GM18507 (cell line): ENCODE measurements around the gene EMID1.

Experiments used
- DNase-seq: peaks from one replicate; pipeline ENCODE4 v3.0.0; 2011; ENCODE audit warnings: low read depth; ENCODE audit not compliant: insufficient read length; ENCODE audit errors: extremely low spot score
- FAIRE-seq: peaks from 2 replicates; lab custom pipeline; 2011; peaks lifted over from hg19 to GRCh38; lab: Jason Lieb, UNC

The EMID1 gene

DNA sequence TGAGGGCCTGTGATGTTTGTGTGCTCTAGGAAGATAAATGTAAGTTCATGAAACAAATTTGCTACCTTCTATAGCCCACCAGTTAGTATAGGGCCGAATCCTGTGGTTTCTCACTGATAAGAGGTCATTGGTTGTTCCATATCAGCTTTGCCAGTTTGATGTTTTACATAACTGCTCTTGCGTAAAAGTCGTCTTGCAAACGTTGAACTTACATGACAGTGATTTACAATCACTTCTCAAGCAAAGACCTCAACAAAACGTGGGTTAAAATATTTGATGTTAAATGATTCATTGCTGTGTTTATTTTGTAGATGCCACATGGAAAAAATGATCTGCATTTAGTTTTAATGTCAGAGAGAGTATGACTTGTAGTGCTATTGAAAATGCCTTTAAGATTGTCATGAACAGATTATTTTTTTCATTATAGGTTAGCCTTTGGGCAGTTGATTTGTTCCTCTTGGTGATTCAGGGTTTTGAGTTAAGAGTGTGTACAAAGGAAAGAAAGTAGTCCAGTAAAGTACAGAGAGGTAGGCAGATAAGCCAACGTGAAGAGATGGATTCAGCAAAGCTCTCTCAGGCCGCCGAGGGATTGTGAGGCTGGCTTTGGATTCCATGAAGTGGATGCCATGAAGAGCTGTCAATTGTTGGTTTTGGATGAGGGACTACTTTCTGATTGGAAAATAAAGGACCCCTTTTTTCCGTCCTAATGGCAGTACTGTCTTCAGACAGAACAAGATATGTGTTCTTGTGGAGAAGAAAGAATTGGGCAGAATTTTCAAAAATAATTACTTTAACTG, 65.0 kb downstream of the EMID1 start:
- DNase-seq (no peak), FAIRE-seq (peak; percentile 69)

DNA sequence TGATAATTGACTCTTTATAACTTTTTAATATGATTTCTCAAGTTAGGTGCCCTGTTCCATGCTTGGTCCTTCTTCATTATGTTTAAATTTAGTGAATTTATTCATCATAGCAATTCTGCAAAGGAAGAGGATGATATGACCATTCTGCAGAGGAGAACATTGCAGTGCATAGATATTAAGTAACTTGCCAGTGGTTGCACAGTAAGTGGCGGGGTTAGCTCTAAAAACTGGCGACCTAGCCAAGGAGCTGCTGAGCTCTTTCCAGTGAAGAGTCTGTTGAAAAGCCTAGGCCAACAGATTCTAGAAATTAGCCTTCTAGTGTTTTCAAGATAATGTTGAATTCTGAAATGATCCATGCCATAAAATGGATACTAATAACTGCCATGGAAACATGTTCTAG, 66.9 kb downstream of the EMID1 start:
- DNase-seq = no peak
- FAIRE-seq = no peak

DNA sequence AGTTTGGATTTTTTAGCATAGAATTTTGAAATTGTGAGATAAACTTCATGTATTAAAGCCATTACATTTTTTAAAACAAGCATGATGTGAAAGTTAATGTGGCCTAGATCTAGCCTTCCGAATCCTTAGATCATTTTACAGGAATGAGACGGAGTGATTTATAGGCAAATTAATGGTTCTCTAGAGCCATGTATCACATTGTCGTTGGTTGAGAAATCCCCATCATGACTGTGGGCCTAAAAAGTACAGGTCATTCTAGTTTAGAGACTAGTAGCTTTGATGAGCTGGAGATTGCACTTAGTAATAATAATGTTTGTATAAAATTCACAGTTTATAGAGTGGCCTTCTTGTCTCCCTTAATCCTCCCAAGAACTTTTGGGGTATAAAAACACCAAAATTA, 69.5 kb downstream of the EMID1 start:
- FAIRE-seq (no peak), DNase-seq (no peak)

DNA sequence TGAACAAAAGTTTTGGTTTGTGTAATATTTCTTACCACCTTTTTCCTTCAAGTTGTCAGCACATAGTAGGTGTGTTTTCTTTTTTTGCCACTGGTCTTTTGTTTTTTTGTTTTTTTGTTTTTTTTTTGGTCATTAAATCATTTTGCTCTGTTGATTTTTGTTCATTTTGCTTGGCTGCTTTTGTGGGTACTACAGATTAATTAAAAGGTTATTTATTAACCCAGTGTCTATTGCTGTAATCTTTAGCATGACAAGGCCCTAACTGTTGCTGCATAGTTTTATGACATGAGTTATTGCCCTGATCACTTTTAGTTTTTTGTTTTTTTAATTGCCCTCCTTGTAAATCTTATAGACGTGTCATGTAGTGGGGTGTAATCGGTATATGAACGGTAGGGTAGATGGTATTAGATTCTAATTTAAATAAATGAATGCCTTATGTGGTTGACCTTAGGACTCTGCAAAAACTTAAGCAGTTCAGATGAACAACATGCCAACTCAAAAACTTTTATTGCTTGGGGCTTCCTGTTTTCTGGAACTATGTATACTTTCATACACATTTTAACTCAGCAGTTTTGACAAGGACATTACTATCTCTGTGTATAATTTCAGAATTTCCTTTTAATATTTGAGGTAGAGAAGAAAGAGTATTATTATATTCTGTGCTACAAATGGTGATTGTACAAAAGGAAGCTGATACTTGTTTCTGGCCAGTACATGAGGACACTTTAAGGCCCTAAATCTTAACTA, 70.3 kb downstream of the EMID1 start:
- no peak for DNase-seq
- no peak for FAIRE-seq

DNA sequence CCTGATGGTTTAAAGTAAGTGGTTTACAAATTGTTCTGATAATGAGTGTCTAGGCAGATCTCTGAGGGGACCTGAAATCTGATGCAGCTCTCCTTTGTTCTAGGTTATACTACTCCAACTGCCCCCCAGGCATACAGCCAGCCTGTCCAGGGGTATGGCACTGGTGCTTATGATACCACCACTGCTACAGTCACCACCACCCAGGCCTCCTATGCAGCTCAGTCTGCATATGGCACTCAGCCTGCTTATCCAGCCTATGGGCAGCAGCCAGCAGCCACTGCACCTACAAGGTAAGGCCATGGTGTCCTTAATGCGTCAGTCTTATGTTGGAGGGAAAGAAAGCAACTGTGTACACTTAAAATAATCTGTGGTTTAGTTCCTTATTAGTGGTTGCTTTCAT, 72.2 kb downstream of the EMID1 start:
- no peak for FAIRE-seq
- DNase-seq = no peak

DNA sequence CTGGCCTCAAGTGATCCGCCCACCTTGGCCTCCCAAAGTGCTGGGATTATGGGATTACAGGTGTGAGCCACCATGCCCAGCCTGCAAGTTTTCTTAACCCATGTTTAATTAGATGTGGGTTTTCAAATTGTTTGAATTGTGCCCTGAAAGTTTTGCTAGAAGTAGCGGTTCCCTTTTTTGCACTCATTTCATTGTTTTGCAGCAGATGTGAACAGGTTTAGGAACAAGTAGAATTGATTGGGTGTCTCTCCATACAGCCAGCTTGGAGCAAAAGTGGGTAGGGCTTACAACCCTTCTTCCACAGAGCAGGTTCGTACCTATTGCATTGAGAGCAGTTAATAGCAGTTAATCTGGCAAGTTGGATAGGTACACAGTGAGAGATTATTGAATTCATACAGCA, 78.5 kb downstream of the EMID1 start:
- no peak for DNase-seq
- FAIRE-seq = no peak

DNA sequence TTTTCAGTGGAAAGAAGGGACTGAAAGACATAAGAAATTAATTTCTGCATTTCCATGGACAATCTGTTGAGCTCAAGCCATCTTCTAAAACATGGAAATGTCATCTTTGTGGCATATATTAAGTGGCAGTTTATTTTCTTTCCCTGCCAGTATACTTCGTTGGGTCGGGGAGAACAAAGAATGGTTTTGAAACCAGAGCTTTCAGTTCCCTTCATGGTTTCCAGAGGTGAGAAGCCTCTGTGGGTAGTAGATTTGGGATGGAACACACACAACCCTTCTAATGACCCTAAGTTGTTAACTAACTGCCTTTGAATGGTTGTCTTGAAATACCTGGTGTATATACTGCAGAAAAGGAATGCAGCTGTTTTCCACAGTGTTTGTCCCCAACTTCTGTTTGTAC, 83.1 kb downstream of the EMID1 start:
- DNase-seq (no peak), FAIRE-seq (no peak)

DNA sequence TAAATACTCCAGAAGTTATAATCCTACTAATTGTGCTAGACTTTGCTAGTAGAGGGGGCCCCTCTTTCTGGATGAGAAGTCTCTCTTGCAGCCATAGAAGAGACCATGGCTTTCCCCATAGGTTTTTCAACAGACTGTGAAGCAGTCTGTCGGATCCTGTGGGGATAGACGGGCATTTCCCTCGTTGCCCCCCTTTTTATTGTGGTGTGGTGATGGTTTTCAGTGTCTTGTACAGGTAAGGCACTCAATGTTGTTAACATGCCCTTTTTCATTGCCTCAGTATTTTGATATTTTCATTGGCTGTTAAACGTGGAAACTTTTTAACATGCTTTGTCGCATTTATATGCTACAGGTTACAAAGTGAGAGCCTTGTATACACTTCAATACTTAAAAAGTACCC, 84.4 kb downstream of the EMID1 start:
- DNase-seq (no peak), FAIRE-seq (no peak)

DNA sequence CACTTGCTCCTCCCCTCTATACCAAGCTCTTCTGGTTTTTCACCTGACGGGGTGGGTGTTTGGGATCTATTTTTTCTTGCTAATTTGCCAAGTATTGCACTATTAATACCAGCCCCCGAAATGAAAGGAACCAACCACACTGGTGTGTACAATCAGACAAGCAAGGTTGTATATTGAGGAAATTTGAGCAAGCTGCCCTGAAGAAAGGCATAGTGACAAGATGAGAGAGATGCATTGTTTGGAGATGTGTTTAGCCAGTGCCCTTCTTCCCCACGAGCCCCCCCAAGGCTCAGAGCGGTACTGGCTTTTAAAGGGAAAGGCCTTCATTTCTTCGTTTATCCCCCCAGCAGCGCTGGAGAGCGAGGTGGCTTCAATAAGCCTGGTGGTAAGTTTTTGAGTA, 85.5 kb downstream of the EMID1 start:
- FAIRE-seq (no peak), DNase-seq (no peak)

DNA sequence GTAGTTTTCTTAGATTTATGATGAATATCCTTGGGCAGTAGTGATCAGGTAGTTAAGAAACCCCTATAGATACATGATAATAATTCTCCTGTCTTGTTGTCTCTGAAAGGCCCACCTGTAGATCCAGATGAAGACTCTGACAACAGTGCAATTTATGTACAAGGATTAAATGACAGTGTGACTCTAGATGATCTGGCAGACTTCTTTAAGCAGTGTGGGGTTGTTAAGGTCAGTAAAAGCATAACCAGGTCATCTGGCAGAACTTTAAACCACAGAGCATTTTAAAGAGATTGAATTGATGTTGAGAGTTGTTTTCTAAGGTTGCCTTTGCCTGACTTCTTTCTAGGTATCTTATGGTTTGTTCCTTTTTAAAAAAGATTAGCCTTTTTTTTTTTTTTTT, 86.7 kb downstream of the EMID1 start:
- FAIRE-seq (no peak), DNase-seq (no peak)

DNA sequence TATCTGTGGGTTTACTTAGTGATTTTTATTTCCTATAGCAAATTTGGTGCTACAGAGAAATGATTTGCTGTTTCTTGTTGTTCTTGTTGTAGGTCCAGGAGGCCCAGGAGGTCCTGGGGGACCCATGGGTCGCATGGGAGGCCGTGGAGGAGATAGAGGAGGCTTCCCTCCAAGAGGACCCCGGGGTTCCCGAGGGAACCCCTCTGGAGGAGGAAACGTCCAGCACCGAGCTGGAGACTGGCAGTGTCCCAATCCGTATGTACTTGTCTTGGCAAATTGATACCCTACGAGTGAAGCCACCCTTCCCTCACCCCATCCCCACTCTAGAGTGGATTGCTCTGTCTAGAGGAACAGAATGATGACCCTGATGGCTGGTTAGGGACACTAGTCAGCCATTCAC, 92.9 kb downstream of the EMID1 start:
- no peak for DNase-seq
- no peak for FAIRE-seq

DNA sequence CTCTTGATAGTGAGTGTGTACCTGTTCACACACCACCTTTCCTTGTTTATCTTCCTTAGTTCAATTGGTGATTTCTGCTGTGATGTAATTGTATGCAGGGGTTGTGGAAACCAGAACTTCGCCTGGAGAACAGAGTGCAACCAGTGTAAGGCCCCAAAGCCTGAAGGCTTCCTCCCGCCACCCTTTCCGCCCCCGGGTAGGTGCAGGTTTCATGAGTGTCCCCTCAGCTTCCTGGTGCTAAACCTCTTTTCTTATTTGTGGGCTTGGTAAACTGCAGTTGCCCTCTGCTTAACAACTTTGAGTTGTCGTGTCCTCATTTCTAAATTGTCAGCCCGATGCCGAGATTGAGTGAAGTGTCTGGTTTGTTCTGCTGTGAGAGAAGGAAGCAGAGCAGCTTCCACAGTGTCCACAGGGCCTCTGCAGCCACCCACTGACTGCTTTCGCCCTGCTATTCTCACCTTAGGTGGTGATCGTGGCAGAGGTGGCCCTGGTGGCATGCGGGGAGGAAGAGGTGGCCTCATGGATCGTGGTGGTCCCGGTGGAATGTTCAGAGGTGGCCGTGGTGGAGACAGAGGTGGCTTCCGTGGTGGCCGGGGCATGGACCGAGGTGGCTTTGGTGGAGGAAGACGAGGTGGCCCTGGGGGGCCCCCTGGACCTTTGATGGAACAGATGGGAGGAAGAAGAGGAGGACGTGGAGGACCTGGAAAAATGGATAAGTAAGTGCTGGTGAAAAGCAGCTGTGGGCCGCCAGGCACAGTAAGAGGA, 93.6 kb downstream of the EMID1 start:
- FAIRE-seq (no peak), DNase-seq (no peak)

DNA sequence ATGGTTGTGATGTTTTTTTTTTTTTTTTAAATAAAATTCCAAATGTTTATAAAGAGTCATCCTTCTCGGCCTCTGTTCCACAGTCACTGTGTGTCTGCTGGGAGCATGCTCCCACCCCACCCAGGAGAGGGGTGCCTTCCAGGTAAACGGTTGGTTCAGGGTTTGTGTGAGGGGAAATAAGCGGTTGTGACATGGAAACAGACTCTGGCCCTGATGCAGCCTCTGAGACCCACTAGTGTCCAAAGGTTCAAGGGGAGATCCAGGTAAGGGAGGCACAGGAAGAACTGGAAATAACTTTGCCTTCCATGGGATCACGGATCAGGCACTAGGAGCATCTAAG, 94.7 kb downstream of the EMID1 start:
- no peak for DNase-seq
- FAIRE-seq = no peak

DNA sequence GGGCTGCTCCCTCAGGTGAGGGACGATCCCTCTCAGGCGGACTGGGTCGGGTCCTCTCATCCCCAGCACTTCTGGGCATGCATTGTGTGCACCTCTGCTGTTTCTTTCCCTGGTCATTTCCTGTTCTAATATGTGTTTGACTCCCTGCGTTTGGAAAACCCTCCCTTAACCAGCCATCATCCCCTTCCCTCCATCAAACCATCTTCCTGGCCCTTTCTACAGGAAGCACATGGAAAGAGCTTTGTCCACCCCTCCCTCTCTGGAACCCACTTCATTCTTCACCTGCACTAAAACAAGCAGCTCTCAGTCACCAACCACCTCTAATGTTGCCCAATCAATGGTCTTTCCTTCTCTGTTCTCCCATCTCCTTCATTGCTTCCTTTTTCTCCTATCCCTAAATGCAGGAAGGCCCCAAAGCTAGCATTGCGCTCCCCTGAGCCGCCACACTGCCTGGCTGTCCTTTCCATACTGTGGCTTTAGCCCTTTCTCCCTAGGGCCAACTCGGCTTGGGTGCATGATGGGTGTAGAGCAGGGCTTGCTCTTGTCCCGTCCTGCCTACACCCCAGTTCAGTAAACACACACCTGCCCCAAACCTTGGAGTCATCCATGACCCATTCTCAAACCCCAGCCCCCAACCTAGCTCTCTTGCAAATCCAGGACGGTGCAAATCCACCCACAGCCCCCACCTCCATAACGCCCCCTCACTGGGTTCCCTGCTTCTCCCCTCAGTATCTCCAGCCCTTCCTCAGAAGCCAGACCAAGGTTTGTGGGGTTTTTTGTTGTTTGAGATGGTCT, 95.3 kb downstream of the EMID1 start:
- DNase-seq = no peak

DNA sequence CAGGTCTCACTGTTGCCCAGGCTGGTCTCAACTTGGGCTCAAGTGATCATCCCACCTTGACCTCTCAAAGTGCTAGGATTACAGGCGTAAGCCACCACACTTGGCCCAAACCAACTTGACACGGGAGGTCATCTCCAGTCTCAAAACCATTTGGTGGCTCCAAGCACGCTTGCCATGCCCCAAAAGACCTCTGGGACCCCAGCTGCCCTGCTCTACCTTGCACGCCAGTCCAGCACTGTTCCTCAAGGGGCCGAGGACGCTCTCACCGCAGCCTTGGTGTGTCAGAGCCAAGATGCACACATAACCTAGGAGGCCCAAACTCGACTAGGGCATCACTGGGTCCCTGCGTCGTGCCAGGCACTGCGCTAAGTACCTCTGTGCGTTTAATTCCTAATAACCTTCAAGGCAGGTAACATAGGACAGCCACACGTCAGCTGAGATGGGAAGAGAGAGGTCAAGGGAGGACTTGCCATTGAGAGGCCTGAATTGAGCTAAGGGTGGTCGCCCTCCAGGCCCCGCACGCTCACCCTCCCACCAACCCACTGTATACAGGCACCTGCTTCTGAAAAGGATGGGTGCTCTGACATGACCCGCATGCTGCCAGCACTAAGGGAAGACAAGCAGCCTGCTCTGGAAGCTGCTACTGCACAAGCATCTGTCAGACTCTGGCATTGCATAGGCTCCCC, 96.2 kb downstream of the EMID1 start:
- DNase-seq (no peak), FAIRE-seq (no peak)

More for the DNA sequence above, 95.3 kb downstream of the EMID1 start:
- FAIRE-seq = no peak

DNA sequence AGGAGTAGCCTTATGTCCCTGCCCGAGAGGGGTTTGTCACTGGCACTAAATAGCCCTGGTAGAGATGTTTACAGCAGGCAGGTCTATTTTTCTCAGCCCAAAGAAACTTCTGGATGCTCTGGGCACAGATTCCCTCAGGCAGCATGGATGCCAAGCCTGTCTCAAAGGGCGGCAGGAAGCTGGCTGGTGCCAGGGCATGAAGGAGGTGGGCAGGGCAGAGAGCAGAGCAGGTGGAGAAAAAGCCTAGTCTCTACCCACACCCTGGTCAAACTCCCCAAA, 96.6 kb downstream of the EMID1 start:
- no peak for FAIRE-seq
- DNase-seq = no peak

DNA sequence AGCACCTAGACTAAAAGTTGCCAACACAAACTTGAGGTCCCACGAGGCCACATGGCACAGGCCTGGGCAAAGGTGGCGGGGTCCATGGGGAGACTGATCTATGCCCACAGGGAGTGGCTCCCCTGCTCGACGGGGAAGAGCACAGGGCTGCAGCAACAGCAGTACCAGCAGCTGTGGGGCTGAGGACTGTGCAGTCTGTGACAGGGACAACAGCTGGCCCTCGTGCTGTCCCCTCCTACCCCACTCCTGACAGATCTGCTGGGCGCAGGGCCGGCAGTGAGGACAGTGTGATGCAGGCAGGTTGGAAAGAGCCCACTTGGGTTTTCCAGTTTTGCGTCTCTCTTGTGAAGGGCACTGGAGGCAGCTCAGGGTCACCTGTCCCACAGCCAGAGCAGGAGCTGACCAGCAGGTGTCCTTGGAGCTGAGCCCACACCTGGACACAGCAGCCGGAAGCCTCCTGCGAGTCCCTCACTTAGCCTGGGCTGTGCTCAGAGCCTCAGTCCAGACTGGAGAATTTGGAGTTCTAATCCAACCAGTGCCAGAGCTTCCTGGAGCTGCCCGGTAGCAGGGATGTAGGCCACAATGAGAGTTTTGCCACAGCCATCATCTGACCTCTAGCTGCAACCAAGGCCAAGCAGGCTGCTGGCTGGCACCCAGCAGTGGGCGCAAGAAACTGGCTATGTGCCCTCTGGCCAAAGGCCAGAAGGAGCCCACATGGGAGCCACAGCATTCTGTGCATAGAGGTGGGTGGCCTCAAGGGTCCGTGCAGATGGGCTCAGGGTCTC, 97.2 kb downstream of the EMID1 start:
- no peak for FAIRE-seq
- DNase-seq = no peak

DNA sequence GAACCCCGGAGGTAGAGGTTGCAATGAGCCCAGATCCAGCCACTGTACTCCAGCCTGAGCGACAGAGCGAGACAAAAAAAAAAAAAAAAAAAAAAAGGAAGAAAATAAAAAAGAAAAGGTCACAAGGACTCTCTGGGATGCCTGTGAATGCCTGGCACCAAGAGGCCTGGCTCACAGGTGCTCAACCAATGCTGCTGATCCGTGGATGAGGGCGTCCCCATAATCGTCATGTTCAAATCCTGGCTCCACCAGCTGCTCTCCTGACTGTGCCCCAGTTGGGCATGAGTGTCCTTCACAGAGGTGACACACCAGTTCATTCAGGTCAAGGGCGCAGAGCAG, 100.1 kb downstream of the EMID1 start:
- DNase-seq (no peak), FAIRE-seq (no peak)
